NCI-H446 treated with DMSO at 0.1 percent for 48 hours (cell line): ENCODE measurements around the gene SUSD5.
"Not testable (repeated sequence)": the region's sequence is repeated elsewhere in the genome, so short reads cannot be mapped to it uniquely, and the experiment has no call there.

ENCODE experiments used
- DNase-seq: peaks from one replicate; lab custom pipeline; 2025; lab: John Stamatoyannopoulos, UW

SUSD5 gene

GRCh38 chr3:33152363-33153360 is 65.9 kb downstream of the SUSD5 start:
- no peak for DNase-seq

DNA sequence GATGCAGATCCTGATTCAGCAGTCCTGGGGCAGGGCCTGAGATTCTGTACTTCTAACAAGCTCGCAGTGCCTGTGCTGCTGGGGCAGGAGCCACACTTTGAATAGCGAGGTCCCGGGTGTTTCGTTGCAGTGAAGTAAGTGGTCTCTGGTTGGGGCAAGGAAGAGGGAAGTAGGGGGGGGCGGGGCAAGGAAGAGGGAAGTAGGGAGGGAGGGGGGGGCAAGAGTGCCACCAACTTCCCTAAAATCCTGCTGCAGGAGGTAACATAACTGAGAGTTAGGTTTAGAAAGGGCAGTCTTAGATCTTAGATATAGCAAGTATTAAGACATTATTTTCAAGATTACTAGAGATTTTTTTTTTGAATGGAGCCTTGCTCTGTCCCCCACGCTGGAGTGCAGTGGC is 69.3 kb downstream of the SUSD5 start:
- no peak for DNase-seq

DNA sequence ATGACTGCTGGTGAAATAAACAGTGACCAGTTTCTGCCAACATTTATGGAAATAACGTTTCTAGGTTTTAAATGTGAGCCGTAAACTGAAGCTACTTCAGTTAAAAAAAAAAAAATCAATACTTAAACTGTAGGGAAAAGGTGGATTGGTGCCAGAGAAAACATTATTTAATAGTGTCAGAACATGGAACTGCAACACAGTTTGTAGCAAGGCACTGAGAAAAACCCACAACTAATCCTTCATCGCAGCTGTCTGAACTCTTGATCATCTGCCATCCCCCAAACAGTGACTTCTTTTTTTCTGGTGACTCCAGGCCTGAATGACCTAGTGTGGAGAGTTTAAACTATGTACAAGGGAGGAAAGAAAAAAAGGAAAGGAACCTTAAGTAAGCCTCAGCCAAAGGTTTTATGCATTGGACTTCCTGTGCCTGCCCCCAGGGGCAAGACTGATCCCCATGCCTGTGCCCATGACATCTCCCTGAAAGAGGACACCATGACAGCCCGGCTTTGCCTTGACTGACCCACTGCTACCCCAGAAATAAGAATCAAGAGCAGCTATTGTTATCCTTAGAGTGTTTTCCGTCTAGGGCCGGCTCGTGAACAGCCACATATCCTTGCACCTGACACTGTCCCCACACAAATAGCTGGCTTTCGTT is 71.7 kb downstream of the SUSD5 start:
- DNase-seq = no peak

DNA sequence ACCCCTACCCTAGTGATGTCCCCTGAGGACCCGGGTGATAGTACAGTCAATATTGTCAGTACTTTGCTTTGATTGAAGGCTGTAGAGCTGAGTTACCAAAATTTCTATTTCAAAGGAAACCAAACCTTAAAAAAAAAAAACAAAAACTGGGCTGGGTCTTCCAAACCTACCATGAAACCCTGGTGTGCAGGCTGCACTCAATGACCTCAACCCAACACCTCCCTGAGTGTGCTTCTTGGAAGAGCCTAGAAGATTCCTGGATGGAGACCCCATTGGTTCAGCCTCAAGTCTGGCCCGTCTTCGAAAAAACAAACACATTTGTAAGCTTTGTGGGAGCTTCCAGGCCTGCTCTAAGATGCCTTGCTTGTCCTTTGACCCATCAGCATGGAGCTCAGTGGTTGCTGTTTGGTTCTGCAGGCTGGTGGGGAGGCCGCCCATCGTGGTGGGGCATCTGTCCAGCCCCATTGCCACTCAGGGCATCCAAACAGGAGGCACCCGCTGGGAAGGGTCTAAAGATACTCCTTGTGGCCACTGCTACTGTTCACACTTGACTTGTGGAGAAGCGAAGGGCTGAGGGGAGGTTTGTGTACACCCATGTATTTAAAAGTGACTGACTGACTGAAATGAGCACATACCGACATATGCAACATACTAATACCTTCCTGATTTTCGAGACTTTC is 72.6 kb downstream of the SUSD5 start:
- no peak for DNase-seq

GRCh38 chr3:33145221-33145900 is 73.2 kb downstream of the SUSD5 start:
- DNase-seq = no peak

GRCh38 chr3:33144433-33144832 is 74.2 kb downstream of the SUSD5 start:
- no peak for DNase-seq

- no peak for DNase-seq
These were observed 77.6 kb downstream of the SUSD5 start for GRCh38 chr3:33141006-33141405.

DNA sequence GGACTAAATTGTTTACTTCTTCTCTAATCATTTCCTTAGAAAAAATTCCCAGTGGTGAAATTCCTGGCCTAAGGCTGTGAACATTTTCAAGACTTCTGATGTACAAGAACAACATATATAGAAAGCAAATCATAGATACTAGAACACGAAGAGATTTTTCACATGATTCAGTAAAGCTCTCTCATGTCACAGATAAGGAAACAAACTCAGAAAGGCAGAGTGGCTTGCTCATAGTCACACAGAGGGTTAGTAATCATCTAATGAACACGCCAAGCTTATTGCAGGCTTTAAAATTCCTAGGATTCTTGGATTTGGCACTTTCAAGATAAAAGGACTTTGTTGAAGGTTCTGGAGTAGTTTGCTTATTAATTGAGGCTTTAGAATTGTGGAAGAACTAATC is 78.6 kb downstream of the SUSD5 start:
- DNase-seq = no peak

DNA sequence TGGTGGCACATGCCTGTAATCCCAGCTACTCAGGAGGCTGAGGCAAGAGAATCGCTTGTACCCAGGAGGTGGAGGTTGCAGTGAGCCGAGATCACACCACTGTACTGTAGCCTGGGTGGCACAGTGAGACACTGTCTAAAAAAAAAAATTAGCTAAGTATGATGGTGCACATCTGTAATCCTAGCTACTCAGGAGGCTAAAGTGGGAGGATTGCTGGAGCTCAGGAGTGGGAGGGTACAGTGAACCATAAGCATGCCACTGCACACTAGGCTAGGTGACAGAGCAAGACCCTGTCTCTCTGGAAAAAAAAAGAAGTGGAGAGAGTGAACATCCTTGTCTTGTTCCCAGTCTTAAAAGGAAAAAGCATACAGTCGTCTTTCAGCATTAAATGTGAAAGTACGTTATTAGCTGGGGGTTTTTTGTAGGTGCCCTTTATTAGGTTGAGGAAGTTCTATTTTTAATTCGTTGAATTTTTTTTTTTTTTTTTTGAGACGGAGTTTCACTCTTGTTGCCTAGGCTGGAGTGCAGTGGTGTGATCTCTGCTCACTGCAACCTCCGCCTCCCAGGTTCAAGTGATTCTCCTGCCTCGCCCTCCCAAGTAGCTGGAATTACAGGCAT is 79.5 kb downstream of the SUSD5 start:
- not testable (repeated sequence) for DNase-seq

- no peak for DNase-seq
These were observed 80.9 kb downstream of the SUSD5 start for GRCh38 chr3:33137691-33138090.

- no peak for DNase-seq
These were observed 84.5 kb downstream of the SUSD5 start for GRCh38 chr3:33134026-33134625.

DNA sequence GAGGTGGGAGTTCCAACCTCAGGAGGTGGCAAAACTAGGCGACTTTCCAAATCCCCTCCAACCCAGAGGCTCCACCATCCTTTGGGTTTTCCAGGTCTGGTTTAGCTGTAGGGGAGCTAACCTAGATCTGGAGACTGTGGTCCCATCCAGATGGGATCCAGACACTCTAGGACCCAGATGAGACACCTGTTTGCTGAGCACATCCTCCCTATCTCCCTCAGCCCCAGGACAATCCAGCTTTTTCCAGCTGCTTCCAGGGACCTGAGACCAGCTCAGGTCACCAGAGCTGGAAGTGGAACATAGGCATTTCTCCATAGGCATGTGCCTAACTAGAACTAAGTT is 86.6 kb downstream of the SUSD5 start:
- DNase-seq = no peak

- DNase-seq = no peak
These were observed 87.1 kb downstream of the SUSD5 start for GRCh38 chr3:33131331-33132018.

DNA sequence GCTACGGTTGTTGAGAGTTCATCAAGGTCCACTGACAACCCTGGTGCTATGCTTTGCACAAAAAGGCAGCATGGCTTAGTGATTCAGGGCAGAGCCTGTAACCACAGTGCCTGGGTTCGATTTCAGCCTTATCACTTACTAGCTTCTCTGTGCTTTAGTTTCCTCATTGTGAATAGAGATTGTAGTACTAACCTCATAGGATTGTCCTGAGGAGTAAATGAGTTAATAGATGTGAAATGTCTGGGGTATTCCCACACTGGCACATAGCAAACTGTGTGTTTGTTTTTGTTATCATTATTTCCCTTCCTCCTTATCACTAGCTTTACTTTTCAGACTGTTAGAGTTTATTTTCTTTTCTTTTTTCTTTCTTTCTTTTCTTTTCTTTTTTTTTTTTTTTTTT is 88.5 kb downstream of the SUSD5 start:
- no peak for DNase-seq

DNA sequence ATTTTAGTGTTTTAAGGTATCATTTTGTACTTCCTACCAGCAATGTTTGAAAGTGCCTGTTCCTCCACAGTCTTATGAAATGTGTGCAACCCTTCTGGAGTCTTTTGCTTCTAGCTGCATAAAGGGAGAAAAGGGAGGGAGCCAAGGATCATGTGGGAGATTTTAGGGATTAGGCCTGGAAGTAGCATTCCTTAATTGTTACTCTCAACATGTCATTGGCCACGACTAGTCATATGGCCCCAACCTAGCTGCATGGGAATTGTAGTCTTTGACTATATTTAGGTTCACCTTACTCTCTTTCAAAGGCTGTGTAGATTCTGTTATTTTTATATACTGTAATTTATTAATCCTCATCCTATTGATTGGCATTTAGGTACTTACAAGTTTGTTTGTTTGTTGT is 89.9 kb downstream of the SUSD5 start:
- no peak for DNase-seq

- no peak for DNase-seq
These were observed 92.8 kb downstream of the SUSD5 start for GRCh38 chr3:33125840-33126239.

DNA sequence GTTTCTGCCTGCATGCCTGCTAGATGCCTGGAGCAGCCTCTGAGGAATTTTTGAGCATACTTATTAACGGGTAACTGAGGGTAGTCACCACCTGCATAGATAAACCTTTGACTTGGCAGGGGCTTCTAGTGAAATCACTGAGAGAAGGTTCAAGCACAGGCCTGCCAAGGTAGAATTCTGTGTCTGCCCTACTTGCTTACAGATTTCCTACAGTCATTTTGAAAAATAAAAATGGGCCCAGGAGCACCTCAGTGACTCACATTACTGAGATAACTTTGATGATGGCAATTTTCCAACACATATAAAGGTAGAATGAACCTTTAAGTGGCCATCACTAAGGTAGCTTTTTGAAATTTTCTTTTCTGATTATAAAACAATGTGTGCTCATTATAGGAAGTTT is 94.0 kb downstream of the SUSD5 start:
- DNase-seq = no peak

GRCh38 chr3:33122991-33123390 is 95.6 kb downstream of the SUSD5 start:
- DNase-seq = no peak

DNA sequence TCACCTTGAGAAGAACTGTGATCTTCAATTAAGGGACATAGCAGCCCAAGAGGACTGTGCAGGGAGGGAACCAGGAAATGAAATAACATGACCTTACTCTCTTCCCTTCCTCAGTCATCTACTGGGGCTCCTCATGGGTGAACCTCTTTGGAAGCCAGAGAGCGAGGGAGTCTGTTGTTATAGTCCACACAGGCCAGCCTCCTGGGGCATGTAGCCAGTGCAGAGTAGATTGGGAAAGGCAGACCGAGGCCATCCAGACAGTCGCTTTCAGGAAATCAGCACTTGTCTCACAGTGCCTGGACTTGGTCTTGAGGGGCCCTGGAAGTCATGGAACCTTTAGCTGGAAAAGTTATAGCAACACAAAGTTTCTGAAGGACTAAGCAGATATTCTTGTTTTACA is 98.7 kb downstream of the SUSD5 start:
- DNase-seq = no peak

DNA sequence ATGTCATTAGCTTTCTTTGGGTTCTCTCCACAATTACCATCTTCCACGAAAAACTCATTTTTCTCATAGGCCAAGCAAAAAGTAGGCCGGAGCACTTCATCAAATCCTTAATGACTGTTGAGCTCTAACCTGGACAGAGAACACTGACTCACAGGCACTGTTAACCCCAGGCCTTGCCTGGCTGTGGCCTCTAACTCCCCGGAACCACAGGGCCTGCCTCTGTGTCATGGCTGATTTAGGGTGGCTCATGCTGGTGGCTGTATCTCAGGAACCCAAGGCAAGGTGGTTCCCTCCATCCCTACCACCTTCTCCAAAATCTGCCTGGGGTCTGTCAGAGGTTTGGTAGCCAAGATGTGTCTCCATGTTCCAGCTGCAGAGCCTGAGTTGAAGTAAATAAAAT is 101.1 kb downstream of the SUSD5 start:
- DNase-seq = no peak
